Spleen (tissue), 11 donors: ENCODE measurements around the gene OR6A2. TPM values are rescaled to one million over a fixed set of nuclear protein-coding genes. Genes with fewer than 3 reads are reported as not detected.

ENCODE experiments used
- DNase-seq: peaks from one replicate; pipeline ENCODE4 v3.0.0-alpha.2; 2020
- H3K27ac ChIP-seq, 8 donors: fragments of 200-600 bp; sonication (generic) in 7 of 8; 1 replicate in 4 of 8; 2 replicates in 4 of 8; pipeline versions ENCODE4 v1.5.0 to v1.8.0; 2016 to 2021; ENCODE audit warnings: inconsistent platforms in 4 of 8, mild to moderate bottlenecking in 4 of 8, moderate library complexity in 1 of 8
- H3K27me3 ChIP-seq, 7 donors: fragments of 200-600 bp; sonication (generic) in 6 of 7; replicated peaks in 1 of 7; 1 replicate in 4 of 7; 2 replicates in 3 of 7; pipeline versions ENCODE4 v1.5.0 to v1.8.0; 2016 to 2021; ENCODE audit warnings: inconsistent platforms in 3 of 7, mild to moderate bottlenecking in 1 of 7
- H3K36me3 ChIP-seq, 6 donors: fragments of 200-600 bp; sonication (generic) in 5 of 6; 1 replicate in 4 of 6; 2 replicates in 2 of 6; pipeline versions ENCODE4 v1.5.0 to v1.8.0; 2016 to 2021; ENCODE audit warnings: inconsistent platforms in 2 of 6
- H3K4me1 ChIP-seq, 6 donors: fragments of 200-600 bp; sonication (generic) in 5 of 6; 1 replicate in 3 of 6; 2 replicates in 3 of 6; pipeline versions ENCODE4 v1.5.0 to v1.8.0; 2016 to 2021; ENCODE audit warnings: inconsistent platforms in 3 of 6
- H3K4me3 ChIP-seq, 8 donors: fragments of 200-600 bp; sonication (generic) in 7 of 8; 1 replicate in 4 of 8; 2 replicates in 4 of 8; pipeline versions ENCODE4 v1.5.0 to v1.8.0; 2016 to 2021; ENCODE audit warnings: inconsistent platforms in 4 of 8, mild to moderate bottlenecking in 4 of 8, moderate library complexity in 2 of 8
- H3K9me3 ChIP-seq, 8 donors: fragments of 200-600 bp; sonication (generic) in 7 of 8; 1 replicate in 4 of 8; 2 replicates in 4 of 8; pipeline versions ENCODE4 v1.5.0 to v1.8.0; 2016 to 2021; ENCODE audit warnings: inconsistent platforms in 4 of 8
- CTCF ChIP-seq, 11 experiments: fragments of 200-600 bp in 7 of 11; fragments of 450-650 bp in 4 of 11; sonication (generic) in 4 of 11; IDR thresholded peaks in 8 of 11; conservative IDR thresholded peaks in 3 of 11; 1 replicate in 7 of 11; 2 replicates in 4 of 11; pipeline versions ENCODE4 v1.4.0 to v1.8.0; 2016 to 2021; ENCODE audit warnings: antibody characterized with exemption in 11 of 11, inconsistent platforms in 4 of 11, mild to moderate bottlenecking in 1 of 11
- POLR2A ChIP-seq, 3 donors: fragments of 450-650 bp; IDR thresholded peaks; one replicate each; pipeline ENCODE4 v1.5.1; 2017; ENCODE audit warnings: antibody characterized with exemption in 3 of 3, mild to moderate bottlenecking in 1 of 3
- POLR2AphosphoS5 ChIP-seq, 3 donors: sonication (generic); formaldehyde crosslinking; IDR thresholded peaks; one replicate each; pipeline ENCODE4 v1.5.1; 2017; ENCODE audit warnings: antibody characterized with exemption in 3 of 3
- WGBS, 5 donors: extraction: QIAGEN DNeasy Blood & Tissue Kit in 3 of 5; methylation state at CpG; one replicate each; pipeline versions ENCODE4 v1.1.5 to v1.1.7; 2013 to 2018; 5-methylcytosine and 5-hydroxymethylcytosine counted together
- intact Hi-C: fragments of 100-400 bp; cut with DNase I; formaldehyde crosslinking; loops from one replicate; pipeline ENCODE4 v1.15.0; 2023; ENCODE audit warnings: low total_unique reads
- polyA plus RNA-seq, 3 donors: library from polyadenylated mRNA; stranded (reverse); fragments of 200-250 nt; gene quantifications; one replicate each; pipeline ENCODE4 v1.2.1, GENCODE V29; 2013
- total RNA-seq, 7 donors: library from RNA; depleted of rRNA in 3 of 7; stranded (reverse); fragments of >200 nt in 3 of 7; fragmentation: NEBNext Ultra II Directional in 4 of 7; extraction: Animal tissue kit (Norgen Biotek cat#: 25700) in 4 of 7; gene quantifications; one replicate each; pipeline versions ENCODE4 v1.1.0 to v1.2.1, GENCODE V29; 2016 to 2021
- donor health status: healthy with polysubstance abuse.
- donor health status: DM: no; HTN: no; CAD: no; lungs with moderate emphysema.
- donor health status: DM: no; HTN: no; CAD: no.
- donor health status: Bipolar disorder and iron deficiency.
- donor health status: healthy.
- donor health status: DM: no; HTN: no; CAD: no.
- donor health status: DM: yes; HTN: yes; CAD: no.

The OR6A2 gene
- total and polyA plus RNA-seq, 10 donors = 0.07 to 0.85 (median 0.39) TPM; not detected in 3

GRCh38 chr11:6841694-6842093 is 42.2 kb upstream of the OR6A2 start:
- H3K9me3 ChIP-seq = peaks cover 0 to 7% (median 0%) of the 10 kb centered on the region in 8 donors
- intact Hi-C loops = no loop called here
- H3K4me1 ChIP-seq = no peaks in the 10 kb centered on the region
- no peaks in the 10 kb centered on the region for H3K36me3 ChIP-seq
- TF ChIP-seq CTCF (IDR thresholded peaks at IDR 0.05 in 8 of 11, conservative IDR thresholded peaks at IDR 0.05 in 3 of 11) (no peak), POLR2AphosphoS5 (IDR thresholded peaks at IDR 0.05) (no peak), POLR2A (IDR thresholded peaks at IDR 0.05) (no peak)
- H3K27ac ChIP-seq = no peak overlapping the region
- no peak overlapping the region for H3K4me3 ChIP-seq
- H3K27me3 ChIP-seq = no peaks in the 10 kb centered on the region
- no peak for DNase-seq

GRCh38 chr11:6834021-6834420 is 34.5 kb upstream of the OR6A2 start:
- no peaks in the 10 kb centered on the region for H3K9me3 ChIP-seq
- TF ChIP-seq POLR2A (IDR thresholded peaks at IDR 0.05) = no peak
- TF ChIP-seq POLR2AphosphoS5 (IDR thresholded peaks at IDR 0.05) = no peak
- TF ChIP-seq CTCF (IDR thresholded peaks at IDR 0.05 in 8 of 11, conservative IDR thresholded peaks at IDR 0.05 in 3 of 11) = no peak
- intact Hi-C loops = no loop called here
- H3K36me3 ChIP-seq = no peaks in the 10 kb centered on the region
- H3K4me3 ChIP-seq = no peak overlapping the region
- peaks cover 0 to 12% (median 0%) of the 10 kb centered on the region in 6 donors for H3K4me1 ChIP-seq
- H3K27ac ChIP-seq = no peak overlapping the region
- DNase-seq = no peak
- WGBS, 5 donors = 57 to 76% (median 67%) methylated on average over 1 of the region's 1 CpG
- H3K27me3 ChIP-seq = no peaks in the 10 kb centered on the region

GRCh38 chr11:6833356-6833755 is 33.9 kb upstream of the OR6A2 start:
- 82 to 93% (median 84%) methylated on average over 6 of the region's 6 CpGs for WGBS, 5 donors
- no peak for DNase-seq
- TF ChIP-seq POLR2A (IDR thresholded peaks at IDR 0.05) = no peak
- TF ChIP-seq POLR2AphosphoS5 (IDR thresholded peaks at IDR 0.05) = no peak
- TF ChIP-seq CTCF (IDR thresholded peaks at IDR 0.05 in 8 of 11, conservative IDR thresholded peaks at IDR 0.05 in 3 of 11) = no peak
- Histone ChIP-seq H3K27me3 (no peaks in the 10 kb centered on the region), H3K4me3 (no peak overlapping the region), H3K4me1 (peaks cover 0 to 12% (median 0%) of the 10 kb centered on the region in 6 donors), H3K27ac (no peak overlapping the region), H3K36me3 (no peaks in the 10 kb centered on the region), H3K9me3 (no peaks in the 10 kb centered on the region)
- intact Hi-C loops = no loop called here

- Histone ChIP-seq H3K27ac (no peak overlapping the region), H3K9me3 (no peaks in the 10 kb centered on the region), H3K27me3 (no peaks in the 10 kb centered on the region), H3K4me1 (peaks cover 0 to 6% (median 0%) of the 10 kb centered on the region in 6 donors), H3K4me3 (no peak overlapping the region), H3K36me3 (no peaks in the 10 kb centered on the region)
- intact Hi-C loops = no loop called here
- WGBS, 5 donors = 78 to 96% (median 88%) methylated on average over 1 of the region's 1 CpG
- no peak for TF ChIP-seq CTCF (IDR thresholded peaks at IDR 0.05 in 8 of 11, conservative IDR thresholded peaks at IDR 0.05 in 3 of 11)
- no peak for TF ChIP-seq POLR2A (IDR thresholded peaks at IDR 0.05)
- TF ChIP-seq POLR2AphosphoS5 (IDR thresholded peaks at IDR 0.05) = no peak
- no peak for DNase-seq
Observed at GRCh38 chr11:6828103-6828502, 28.6 kb upstream of the OR6A2 start.
